Astrocyte (in vitro differentiated cells and primary cell): ENCODE results near the gene PIP4K2B.

ENCODE experiments used
- CTCF ChIP-seq: IDR thresholded peaks from 2 replicates; pipeline ENCODE4 v1.5.1; 2011; ENCODE audit warnings: low read depth, mild to moderate bottlenecking, inconsistent platforms, low read length, moderate library complexity; ENCODE audit not compliant: insufficient read depth
- EZH2 ChIP-seq: IDR thresholded peaks from 2 replicates; pipeline ENCODE4 v1.6.1; 2012; ENCODE audit warnings: mild to moderate bottlenecking, low read length, inconsistent platforms; ENCODE audit not compliant: insufficient read depth

GRCh38 chr17:38738686-38739085 is 60.7 kb downstream of the PIP4K2B start:
- TF ChIP-seq CTCF, result no peak
- no peak for TF ChIP-seq EZH2
